Stimulated activated naive CD8-positive, alpha-beta T cell treated with anti-CD3 and anti-CD28 coated beads, Interleukin-15, Interleukin-2, amounts not matched to agents 100 U/mL and 50 U/mL, for 24 hours (primary cell): ENCODE measurements around the gene MAP3K1.
A peak's percentile ranks its signal among the peaks of the same experiment; 100 is the strongest.
"Not testable (repeated sequence)": the region's sequence is repeated elsewhere in the genome, so short reads cannot be mapped to it uniquely, and the experiment has no call there.

Experiments used
- ATAC-seq: fragments of 150-1000 bp; cut with Tn5 transposase; one replicate; pipeline ENCODE4 v1.10.0; 2021
- DNase-seq: peaks from one replicate; pipeline ENCODE4 v3.0.0; 2021

The MAP3K1 gene

DNA sequence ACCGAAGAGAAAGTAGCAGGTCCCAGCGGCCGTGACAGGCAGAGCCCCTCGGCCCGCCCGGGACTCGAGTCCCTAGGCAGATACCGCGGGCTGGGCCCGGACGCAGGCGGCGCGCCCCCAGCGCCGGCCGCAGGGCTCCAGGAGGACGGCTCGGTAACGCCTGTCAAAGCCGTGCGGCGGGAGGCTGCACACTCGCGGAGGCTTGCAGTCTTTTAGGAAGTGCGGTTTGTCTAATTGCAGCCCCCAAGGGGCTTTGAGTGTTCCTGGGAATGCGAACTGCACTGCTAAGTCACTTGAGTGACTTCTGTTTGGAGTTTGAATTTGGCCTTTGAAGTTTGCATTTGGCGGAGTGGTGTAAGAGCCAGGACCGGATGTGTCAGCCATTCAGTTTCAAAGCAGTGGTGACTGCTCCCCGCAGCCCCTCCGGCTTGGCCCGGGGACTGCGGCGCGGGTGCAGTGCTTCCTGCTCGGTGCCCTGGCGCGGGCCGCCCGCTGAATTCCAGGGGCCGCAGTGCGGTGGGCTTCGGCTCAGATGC is 1.3 kb downstream of the MAP3K1 start:
- ATAC-seq = peak; percentile 61
- peak; percentile 66 for DNase-seq

DNA sequence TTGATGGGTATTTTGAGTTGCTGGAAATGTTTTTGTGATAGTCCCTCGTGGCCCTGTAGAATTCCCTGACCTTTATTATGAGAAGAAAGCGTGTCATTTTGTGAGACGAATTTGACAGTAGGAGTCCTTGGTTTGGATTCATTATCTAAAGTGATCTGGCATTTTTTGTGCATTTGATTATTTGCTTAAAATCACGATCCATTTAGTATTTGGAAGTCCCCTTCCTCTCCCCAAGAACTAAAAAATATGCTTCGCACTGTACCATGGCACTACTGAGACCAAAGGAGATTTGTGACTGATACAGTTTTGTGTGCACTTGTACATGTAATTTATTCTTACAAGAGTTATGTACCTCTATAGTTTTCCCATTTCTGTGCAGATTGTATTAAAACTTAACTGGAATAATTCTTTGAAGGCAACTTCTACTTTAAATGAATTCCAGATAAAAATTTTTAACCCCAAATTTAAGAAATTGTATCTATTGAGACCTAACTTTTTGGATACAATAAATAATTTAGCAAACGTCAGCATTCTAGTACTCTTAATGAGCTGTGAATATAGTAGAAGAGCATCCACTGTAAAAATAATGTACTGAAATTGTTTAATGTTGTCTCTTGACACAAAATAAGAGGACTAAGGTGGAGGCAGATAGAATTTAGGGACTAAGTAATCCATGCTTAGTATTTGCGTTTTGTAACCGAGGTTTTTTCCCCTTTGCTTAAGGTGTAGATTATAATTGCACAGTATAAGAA is 2.1 kb downstream of the MAP3K1 start:
- ATAC-seq = no peak
- DNase-seq = no peak

DNA sequence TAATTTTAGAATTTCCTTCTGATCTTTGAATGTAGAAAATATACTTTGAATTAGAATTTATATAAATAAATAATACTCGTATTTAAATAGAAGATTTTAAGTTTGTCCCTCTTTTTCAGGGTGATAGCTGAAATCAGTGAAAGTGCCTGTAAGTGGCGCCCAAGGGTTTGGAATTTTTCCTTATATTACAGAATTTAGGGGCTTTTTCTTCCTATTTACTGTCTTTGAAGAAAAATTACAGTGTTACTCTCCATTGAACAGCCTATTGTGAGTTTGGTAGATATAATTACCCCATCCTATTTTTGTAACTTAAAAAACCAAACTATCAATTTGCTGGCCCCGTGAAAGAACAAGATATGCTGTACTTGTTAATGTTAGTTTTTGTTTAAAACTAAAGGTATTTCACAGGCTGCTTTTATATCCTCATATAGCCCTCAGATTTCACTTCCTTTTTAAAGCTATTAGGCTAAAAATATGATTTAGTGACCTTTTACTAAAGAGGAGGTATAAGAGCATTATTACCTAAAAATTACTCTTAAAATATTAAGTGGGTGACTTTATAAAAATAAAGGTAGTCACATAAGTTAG is 3.2 kb downstream of the MAP3K1 start:
- no peak for DNase-seq
- no peak for ATAC-seq

DNA sequence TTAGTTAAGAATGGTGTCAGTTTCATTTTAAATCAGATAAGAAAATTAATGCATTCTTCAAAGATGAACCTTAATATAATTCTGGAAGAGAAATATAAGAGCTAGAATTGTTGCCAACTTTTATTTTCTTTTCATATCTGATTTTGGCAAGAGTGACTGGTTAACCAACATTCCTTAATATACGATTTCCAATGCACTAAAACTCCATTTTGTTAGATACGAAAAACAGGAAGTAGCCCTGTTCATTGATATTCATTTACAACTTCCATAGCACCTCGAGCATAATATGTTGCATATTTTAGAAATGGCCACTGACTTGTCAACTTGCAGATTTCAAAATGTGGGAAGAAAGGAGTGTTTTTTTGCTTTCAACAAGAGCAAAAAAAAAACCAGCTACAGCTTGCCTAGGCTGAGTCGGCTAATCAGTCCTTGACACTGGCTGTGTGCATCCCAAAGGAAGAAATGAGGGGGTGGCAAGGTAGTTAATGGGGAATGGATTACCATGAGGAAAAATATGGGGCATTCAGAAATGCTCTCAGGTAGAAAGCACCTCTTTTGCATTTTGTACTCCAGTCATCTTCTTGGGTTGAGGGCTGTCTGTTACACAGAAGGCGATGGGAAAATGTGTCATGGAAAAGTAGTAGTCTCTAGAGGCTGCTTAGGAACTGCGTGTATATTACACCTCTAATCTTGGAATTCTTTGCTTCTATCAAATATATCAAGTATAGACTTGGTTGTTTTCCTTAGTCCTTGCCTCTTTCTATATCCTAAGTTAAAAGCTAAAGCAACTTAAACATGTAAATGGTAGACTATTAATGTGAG is 3.9 kb downstream of the MAP3K1 start:
- DNase-seq = no peak
- ATAC-seq = no peak

DNA sequence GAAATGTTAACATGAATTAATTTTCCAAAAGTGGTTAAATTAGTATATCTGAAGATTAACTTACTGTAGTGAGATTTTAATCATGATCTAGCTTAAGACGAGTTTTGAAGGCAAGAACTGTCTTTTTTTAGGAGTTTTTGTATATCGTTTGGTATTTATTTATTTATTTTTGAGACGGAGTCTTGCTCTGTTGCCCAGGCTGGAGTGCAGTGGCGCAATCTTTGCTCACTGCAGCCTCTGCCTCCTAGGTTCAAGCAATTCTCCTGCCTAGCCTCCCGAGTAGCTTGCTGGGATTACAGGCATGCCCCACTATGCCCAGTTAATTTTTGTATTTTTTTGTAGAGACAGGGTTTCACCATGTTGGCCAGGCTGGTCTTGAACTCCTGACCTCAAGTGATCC is 6.5 kb downstream of the MAP3K1 start:
- not testable (repeated sequence) for ATAC-seq, DNase-seq

DNA sequence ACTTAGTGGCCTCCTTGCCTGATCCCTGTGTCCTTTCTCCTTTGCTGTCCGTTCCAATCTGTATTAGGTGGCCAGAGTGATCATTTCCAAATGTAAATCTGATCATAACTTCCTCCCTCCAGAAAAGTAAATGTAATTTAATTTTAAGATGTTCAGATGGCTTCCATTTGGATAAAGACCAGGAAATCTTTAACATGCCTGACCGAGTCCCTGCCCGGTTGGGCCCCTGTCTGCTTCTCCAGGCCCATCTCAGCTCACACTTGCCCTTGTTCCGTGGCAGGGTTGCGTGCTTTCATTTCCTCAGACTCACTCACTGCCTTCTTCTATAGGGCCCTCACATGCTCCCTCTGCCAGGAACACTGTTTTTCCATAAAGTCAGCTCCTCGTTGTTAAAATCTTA is 7.6 kb downstream of the MAP3K1 start:
- DNase-seq (no peak), ATAC-seq (no peak)

DNA sequence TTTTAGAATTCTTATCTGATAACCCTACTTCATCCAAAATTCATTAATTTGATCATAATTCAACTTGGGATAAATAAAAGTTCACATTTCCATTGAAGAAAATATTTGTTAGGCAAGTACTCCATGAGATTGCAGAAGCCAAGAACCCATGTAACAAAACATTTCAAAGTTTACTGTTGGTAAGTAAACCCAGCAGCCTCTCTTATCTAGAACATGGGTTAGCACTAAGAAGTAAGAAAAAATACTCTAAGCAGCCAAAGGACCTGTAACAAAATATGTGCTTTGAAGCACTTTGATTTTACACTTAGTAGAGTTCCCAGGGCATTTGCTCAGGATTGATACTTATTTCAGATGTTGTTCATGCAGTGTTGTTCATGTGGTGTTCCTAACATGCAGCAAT is 8.7 kb downstream of the MAP3K1 start:
- DNase-seq (no peak), ATAC-seq (no peak)

DNA sequence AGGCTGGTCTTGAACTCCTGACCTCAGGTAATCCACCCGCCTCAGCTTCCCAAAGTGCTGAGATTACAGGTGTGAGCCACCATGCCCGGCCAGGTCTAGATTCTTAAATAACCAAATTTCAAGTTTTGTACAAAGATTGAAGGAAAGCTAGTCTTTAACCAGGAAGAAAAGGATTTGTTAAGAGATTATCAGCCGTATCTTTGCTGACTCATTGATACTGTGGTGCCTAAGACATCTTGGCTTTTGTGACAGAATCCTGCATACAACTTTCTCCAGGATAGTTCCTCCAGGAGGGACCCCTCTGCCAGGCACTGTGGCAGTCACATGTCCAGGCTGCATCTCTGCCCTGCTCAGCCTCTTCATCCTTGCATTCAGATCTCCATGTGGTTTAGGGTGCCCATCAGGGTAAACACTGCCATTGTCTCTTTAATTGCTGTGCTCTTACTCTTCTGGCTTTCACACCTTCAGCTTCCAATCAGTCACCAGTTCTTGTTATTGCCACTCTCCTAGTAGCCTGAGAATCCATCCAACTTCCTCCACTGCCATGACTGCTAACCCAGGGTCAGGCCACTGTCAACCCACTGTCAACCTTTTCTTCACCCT is 10.0 kb downstream of the MAP3K1 start:
- DNase-seq (no peak), ATAC-seq (no peak)

DNA sequence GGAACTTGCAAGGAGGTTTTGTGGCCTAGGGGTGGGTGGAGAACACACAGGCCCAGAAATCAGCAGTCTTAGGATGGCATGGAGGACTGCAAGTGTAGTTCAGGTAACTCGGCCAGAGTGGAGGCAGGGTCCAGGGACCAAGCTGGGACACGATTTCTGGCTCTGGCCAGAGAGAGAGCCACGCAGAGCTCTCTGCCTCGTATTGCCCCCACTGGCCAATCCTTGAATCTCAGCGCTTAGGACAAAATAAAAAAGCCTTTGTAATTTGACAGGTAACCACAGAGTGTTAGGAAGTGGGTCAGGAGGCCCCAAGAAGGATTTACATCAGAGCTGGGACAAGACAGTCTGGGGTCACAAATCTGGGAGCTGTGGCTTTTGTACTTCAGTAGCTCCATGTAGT is 11.7 kb downstream of the MAP3K1 start:
- no peak for ATAC-seq

DNA sequence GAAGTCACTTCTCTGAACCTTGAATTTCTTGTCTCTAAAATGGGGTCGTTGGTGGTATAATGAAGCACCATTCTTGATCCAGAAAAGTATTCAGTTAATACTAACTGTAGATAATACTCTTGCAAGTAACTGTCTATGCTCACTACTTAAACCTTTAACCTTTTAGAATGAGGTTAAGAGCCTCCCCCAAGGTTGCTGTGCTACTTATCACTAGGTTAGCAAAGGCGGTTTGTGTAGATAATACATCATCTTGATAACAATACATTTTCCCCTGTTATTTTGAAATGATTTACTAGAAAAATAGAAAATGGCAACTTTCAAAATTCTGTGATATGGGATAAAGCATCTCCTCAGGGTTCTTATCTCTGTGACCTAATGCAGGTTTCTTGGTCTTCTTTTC is 12.6 kb downstream of the MAP3K1 start:
- ATAC-seq (no peak), DNase-seq (no peak)

More for the DNA sequence above, 11.7 kb downstream of the MAP3K1 start:
- no peak for DNase-seq

DNA sequence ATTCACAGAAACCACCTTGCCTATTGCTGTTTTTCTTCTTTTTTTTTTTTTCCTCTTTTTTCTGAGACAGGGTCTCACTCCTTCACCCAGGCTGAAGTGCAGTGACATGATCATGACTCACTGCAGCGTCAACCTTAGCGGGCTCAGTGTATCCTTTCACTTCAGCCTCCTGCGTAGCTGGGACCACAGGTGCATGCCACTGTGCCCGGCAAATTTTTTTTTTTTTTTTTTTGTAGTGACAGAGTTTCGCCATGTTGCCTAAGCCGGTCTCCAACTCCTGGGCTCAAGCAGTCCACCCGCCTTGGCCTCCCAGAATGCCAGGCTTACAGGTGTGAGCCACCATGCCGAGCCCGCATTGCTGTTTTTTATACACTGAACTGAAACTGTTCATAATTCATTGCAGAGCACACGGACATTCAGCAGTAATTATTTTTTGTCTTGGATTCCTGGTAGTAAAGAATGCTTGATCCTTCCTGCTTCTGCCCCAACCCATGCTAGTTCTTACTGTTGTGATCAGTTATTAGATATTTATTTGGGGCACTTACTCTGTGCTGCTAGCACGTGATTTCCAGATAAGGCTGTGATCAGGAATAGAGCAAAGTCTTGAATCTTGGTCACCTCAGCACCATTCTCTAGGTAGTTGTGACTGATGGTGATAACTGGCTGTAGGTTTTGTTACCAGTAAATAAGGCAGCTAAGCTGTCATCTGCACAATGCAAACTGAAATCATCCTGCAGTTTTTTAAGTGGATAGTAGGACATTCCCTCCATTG is 14.0 kb downstream of the MAP3K1 start:
- ATAC-seq = peak; percentile 89
- peak; percentile 49 for DNase-seq

DNA sequence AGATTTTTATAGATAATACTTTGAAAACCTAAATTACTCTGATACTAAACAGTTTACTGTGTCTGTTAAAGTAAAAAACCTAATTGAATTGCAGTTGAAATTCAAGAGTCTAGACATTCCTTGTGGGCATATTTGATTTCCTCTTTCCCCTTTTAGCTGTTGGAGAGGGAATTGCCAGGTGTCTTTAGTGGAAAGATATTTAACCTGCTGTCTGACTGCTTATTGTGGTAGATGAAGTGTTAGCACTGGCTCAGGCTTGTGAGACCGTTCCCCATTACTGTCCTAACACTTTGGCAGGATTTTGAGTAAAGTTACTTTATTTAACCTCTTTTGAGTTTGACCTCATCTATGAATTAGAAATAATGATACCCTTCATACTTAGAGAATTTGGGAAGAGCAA is 16.4 kb downstream of the MAP3K1 start:
- DNase-seq (no peak), ATAC-seq (no peak)

DNA sequence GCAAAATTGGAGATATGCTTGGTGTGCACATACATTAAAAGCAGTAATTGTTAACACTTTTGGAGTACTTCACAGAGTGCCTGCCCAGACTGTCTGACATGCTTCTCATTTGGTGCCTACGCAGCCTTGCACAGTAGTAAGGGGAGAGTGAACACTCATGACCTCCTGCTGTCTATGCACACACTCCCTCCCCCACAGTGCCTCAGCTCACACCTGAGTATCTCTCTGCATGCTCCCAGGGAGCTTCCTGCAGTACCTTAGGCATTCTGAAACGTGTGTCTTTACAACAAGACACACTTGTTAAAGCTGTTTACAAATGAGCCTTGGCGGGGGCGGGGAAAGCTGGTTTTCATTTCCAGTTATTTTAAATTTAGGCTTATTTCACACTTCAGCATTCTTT is 18.0 kb downstream of the MAP3K1 start:
- ATAC-seq (no peak), DNase-seq (no peak)

DNA sequence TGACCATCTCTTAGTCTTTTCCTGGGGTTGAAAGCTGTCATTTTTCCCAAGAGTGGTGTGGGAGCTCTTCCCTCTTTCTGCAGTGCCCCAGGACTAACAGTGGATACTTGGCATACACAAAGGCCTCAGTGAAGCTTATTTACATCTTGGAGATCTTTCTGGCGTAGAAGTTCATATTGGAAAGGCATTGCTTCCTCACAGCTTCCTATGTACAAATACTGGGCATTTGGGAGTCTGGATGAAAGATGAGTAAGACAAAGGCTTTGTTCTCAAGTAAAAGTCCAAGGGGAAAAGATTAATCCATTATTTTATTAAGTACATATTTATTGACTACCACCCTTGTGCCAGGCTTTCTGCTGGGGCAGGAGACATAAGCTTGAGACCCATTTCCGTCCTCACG is 22.0 kb downstream of the MAP3K1 start:
- ATAC-seq (no peak), DNase-seq (no peak)

DNA sequence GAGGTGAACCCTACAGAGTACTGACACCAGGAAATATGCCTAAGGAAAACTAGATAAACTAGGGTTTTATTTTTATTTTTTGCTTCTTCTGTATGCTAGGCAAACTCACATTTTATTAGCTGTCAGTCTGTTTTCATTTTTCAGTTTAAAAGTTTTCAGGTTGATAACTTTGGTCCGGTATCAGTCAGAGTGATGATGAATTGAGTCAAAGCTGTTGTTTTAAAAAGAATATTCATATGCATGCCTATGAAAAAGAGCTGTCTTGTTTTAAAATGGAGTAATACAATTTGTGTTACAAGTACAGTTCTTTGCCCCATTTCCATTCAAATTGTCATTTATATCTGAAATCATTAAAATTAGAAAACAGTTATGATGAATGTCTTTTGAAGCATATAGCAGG is 22.6 kb downstream of the MAP3K1 start:
- DNase-seq (no peak), ATAC-seq (no peak)

DNA sequence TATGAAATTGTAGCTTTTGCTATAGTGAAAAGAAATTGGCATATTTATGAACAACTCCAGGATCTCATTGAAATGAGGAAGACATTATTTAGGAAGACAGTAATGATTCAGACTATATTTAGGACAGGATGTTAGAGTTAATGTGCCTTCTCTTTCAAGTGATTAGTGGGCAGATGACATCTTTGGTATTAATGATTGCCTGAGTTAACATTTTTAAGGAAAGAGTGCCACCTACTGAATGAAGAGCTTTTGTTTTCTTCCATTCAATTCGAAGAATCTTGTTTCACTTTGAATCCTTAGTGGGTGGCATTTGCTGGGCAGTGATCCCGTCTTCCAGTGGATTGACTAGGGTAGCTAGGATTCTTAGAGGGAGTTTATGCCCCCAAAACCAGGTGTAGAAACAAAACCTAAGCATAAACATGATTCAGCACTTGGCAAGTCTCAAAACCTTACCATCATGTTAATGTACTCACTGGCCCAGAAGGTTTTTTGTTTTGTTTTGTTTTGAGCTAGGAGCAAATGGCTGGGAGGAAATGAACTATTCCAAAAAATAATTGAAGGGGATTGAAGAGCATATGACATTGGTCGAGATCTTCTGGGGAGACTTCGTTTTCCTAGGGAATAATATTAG is 23.2 kb downstream of the MAP3K1 start:
- peak; percentile 69 for ATAC-seq
- DNase-seq = no peak

DNA sequence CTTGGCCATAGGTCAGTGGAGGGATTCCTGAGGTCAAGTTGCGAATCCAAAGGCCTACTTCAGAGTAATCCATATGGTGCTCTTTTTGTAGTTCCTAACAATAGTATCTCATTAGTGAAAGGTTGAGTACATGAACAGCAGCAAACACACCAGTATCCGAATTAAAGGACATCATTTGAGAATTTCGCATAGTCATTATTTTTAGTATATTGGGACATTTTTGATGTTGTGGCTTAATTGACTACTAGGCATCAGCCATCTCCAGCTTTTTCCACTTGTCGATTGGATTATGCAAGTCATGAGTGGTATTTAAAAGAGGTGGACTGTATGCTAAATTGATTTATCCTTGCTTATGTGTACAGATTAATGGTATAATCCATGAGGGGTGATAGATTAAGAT is 23.7 kb downstream of the MAP3K1 start:
- no peak for DNase-seq
- no peak for ATAC-seq

DNA sequence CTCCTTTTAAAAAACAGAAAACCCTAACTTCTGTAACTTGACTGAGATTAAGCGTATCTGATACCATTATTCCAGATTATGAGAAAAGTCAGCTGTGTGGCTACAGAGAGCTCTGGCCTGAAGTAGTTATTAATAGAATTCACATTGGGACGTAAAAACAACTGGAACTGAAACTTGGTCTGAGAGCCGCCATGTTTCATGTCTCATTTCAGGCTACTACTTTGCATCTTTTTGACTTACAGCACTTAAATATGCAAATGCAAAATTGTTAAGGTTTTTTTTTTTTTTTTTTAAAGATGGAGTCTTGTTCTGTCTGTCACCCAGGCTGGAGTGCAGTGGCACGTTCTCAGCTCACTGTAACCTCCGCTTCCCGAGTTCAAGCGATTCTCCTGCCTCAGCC is 25.2 kb downstream of the MAP3K1 start:
- ATAC-seq (no peak), DNase-seq (no peak)

DNA sequence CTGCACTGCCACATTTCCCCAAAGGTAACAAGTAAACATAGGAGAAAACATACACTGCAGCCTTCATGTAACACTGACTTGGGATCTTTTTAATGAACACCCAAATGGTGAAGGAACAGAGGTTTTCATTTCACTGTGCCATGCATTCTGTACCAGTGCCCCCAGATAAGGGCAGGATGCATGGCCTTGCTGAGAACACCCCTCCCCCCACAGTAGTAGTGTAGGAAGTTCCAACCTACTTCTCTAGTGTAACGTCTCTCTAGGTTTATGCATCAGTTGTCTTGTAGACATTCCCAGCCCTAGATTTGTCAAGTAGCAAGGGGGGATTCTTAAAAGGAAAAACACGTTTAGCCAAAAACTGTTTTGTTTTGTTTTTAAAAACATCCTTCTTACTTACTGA is 29.9 kb downstream of the MAP3K1 start:
- ATAC-seq (no peak), DNase-seq (no peak)

DNA sequence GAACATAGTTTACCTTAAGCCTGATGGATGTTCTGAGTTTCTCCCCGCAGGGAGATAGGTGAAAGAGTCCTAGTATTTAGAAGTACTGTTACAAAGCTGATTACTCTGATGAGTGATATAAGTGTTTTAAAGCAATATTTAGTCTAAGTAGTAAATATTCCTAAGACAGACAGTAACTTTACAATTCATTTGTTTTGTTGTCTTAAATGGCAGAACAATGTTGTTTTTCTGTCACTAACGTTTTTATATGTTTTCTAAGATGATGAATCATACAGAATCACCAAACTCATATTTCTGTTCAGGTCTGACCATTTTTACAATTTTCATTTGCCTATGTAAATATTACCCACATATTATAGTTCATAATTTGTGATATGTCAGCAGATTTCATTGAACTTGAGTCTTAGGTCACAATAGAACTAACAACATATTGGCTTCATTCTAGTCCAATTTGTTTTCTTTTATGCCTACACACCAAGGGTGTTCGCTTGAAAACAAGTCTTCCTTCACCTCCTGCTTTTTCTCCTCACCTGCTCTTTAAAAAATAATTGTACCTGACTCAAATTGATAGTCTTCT is 30.6 kb downstream of the MAP3K1 start:
- no peak for ATAC-seq
- DNase-seq = no peak

DNA sequence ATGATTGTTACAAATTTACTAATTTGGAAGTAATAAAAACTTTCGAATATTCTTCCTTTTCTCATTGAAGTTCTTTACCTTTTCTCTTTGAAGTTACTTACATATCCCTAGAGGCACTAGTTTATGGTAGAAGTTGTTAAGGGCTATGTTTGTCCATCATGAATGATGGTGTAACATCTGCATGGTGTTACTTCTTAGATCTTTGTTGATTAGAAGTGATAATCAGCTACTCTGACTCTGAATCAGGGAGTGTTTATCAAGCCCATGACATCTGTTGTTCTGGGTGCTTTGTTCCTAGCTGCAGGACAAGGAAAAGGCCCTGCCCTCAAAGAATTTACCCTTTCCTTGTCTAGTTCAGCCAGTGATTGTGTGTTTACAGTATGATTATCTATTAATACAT is 32.9 kb downstream of the MAP3K1 start:
- DNase-seq (no peak), ATAC-seq (no peak)
